ENCODE results near the gene PRAMEF13.
"Not testable (repeated sequence)": the region's sequence is repeated elsewhere in the genome, so short reads cannot be mapped to it uniquely, and the experiment has no call there.

The PRAMEF13 gene

DNA sequence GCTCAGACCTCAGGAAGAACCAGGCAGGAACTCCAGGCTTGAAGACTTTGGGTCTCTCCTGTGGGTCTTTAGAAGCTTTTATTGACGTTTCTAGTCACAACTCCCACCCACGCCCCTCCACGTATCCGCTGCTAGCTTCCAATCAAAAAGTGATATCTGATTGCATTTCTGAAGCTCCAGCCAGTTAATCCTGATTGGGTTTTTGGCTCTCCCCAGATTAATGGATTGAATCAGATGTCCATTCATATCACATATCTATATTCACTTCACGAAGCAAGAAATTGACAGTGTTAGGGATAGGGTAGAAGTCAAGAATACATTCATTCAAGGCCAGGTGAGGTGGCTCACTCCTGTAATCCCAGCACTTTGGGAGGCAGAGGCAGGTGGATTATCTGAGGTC is 45.3 kb downstream of the PRAMEF13 start, which contains the start of gene PRAMEF26:
Gene PRAMEF26 (minus strand): TSS at position 101 of the 400 bp plus-strand sequence. CDS start 2,914 bp downstream, outside the sequence.
- DNase-seq = not testable (repeated sequence)
